SK-N-MC (cell line): ENCODE results near the gene MAFB.

ENCODE experiments used
- DNase-seq: peaks from one replicate; pipeline ENCODE4 v3.0.0-alpha.2; 2011; ENCODE audit warnings: low read depth, low spot score
- H3K27ac ChIP-seq: fragments of 200-600 bp; sonication (generic); 2 replicates; pipeline ENCODE4 v1.5.1; 2016; ENCODE audit warnings: mixed run types
- H3K36me3 ChIP-seq: fragments of 200-600 bp; sonication (generic); 2 replicates; pipeline ENCODE4 v1.6.1; 2017; ENCODE audit warnings: antibody characterized with exemption, low read length, mixed read lengths; ENCODE audit not compliant: insufficient read depth
- H3K4me3 ChIP-seq: fragments of 200-600 bp; sonication (generic); 2 replicates; pipeline ENCODE4 v1.5.1; 2016
- H3K9ac ChIP-seq: fragments of 200-600 bp; sonication (generic); 2 replicates; pipeline ENCODE4 v1.8.0; 2017; ENCODE audit warnings: mixed run types, mixed read lengths; ENCODE audit not compliant: insufficient read length
- H3K9me3 ChIP-seq: fragments of 200-600 bp; sonication (generic); 2 replicates; pipeline ENCODE4 v1.6.1; 2017; ENCODE audit warnings: low read depth, mild to moderate bottlenecking, antibody characterized with exemption, low read length, moderate library complexity, mixed read lengths
- EZH2 ChIP-seq: fragments of 200-600 bp; sonication (generic); IDR thresholded peaks from one replicate; pipeline ENCODE4 v1.6.1; 2017; ENCODE audit warnings: antibody characterized with exemption
- FOXP2 ChIP-seq: optimal IDR thresholded peaks from 2 replicates; pipeline ENCODE3; 2011; ENCODE audit warnings: mild to moderate bottlenecking, moderate library complexity; ENCODE audit not compliant: insufficient read depth; ENCODE audit errors: extremely low read length, control extremely low read depth
- POLR2AphosphoS5 ChIP-seq: IDR thresholded peaks from 2 replicates; pipeline ENCODE4 v1.6.1; 2012; ENCODE audit warnings: mild to moderate bottlenecking, low read depth, low read length, borderline replicate concordance

MAFB gene

GRCh38 chr20:40675599-40676221 is 13.3 kb downstream of the MAFB start:
- Histone ChIP-seq H3K4me3 (no peak overlapping the region), H3K9me3 (no peaks in the 10 kb centered on the region), H3K27ac (no peak overlapping the region), H3K36me3 (no peaks in the 10 kb centered on the region), H3K9ac (no peak overlapping the region)
- no peak for DNase-seq
- TF ChIP-seq EZH2 (no peak), POLR2AphosphoS5 (no peak), FOXP2 (no peak)

DNA sequence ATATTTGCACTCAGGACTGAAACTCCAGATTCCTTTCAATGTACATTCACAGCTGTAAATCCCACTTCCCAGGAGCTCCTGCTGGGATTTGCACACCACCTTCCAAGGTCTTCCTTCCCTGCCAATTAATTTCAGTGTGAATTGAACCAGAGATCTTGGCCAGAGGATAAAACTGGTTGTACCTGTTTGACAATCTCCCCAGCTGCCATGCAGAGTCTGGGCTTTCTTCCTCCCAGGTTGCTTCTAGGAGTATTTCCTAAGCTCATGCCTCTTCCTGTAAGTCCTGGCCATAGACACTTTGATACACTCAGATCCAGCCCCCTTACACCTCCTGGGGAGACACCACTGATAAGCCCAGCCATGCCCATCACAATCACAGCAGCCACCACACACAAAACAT is 15.6 kb downstream of the MAFB start:
- no peak overlapping the region for H3K27ac ChIP-seq
- no peaks in the 10 kb centered on the region for H3K36me3 ChIP-seq
- no peaks in the 10 kb centered on the region for H3K9me3 ChIP-seq
- TF ChIP-seq FOXP2 = no peak
- H3K9ac ChIP-seq = no peak overlapping the region
- H3K4me3 ChIP-seq = no peak overlapping the region
- DNase-seq = no peak

DNA sequence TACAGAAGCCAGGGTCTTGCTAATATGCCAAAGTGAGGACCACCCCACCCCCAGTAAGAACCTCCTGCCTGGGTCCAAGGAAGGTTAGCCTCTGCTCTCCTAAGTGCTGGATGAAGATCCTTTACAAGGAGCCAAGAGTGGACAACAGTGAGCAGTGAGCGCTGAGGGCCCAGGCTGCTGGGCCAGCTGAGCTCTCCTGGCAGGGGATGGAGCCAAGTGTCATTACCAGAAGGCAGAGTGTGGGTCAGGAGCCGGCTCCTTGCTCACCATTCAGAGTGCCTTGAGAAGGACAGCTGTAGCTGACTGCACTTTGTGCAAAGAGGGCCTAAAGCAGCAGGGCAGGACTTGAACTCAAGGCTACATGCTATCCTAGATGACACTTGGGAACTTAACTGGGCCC is 16.9 kb downstream of the MAFB start:
- no peak overlapping the region for H3K9ac ChIP-seq
- no peak overlapping the region for H3K27ac ChIP-seq
- no peak for DNase-seq
- H3K4me3 ChIP-seq = no peak overlapping the region
- H3K36me3 ChIP-seq = no peaks in the 10 kb centered on the region
- TF ChIP-seq POLR2AphosphoS5 (no peak), FOXP2 (no peak), EZH2 (no peak)
- no peaks in the 10 kb centered on the region for H3K9me3 ChIP-seq

DNA sequence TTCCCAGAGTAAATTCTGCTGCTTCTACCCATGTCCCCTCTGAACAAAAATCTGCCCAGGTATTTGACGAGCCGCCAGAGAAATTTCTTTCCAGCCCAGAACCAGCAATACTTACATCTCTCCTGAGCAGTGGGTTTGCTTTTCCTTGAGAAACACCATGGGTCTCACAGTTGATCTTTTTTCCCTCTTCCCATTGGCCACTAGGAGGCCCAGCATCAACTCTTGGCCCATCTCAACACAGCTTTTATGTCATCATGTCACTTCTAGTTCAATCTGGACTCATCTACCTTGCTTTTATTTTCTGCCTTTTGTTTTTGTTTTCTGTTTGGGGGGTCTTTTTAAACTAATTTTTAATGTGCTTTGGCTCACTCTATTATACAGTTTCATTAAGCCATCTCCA is 18.8 kb downstream of the MAFB start:
- H3K4me3 ChIP-seq = no peak overlapping the region
- DNase-seq = no peak
- no peak for TF ChIP-seq EZH2
- H3K9ac ChIP-seq = no peak overlapping the region
- H3K36me3 ChIP-seq = no peaks in the 10 kb centered on the region
- no peaks in the 10 kb centered on the region for H3K9me3 ChIP-seq
- H3K27ac ChIP-seq = no peak overlapping the region

GRCh38 chr20:40669692-40670091 is 19.3 kb downstream of the MAFB start:
- no peak overlapping the region for H3K27ac ChIP-seq
- H3K9me3 ChIP-seq = no peaks in the 10 kb centered on the region
- TF ChIP-seq POLR2AphosphoS5 (no peak), FOXP2 (no peak), EZH2 (no peak)
- no peak for DNase-seq
- no peak overlapping the region for H3K9ac ChIP-seq
- H3K4me3 ChIP-seq = no peak overlapping the region
- no peaks in the 10 kb centered on the region for H3K36me3 ChIP-seq

DNA sequence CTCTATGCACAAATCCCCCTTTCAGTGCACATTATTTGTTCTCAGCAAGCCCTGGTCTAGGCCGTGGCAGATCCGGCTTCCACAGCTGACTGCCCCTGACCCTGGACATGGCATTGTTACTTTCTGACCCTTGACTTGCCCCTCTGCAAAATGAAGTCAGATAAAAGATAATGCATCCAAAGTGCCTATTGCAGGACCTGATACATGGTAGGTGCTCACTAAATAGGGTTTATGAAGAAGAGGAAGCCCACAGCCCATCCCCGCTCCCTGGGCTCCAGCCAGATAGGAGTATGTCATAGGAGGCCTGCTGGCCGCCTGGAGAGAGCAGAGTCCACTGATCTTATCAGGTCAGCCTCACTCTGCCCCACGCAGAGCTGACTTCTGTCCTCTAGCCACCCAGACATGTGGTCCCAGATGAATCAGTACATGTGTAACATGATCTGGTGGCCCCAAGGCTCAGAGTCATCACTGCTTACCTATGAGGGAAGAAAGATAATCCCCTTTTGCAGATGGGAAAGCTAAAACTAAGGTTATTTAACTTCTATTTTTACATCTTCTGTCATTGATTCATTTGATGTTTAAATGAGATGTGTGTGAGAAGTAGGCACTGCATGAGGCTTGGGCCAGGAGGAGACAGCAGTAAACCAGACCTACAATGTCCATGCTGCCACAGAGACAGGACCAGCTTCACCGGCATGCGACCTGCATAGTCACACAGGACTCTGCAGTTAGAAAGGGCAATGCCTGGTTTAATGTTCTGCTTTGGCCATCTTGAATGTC is 20.4 kb downstream of the MAFB start:
- Histone ChIP-seq H3K36me3 (no peaks in the 10 kb centered on the region), H3K9ac (no peak overlapping the region), H3K4me3 (no peak overlapping the region), H3K27ac (no peak overlapping the region), H3K9me3 (no peaks in the 10 kb centered on the region)
- DNase-seq = no peak
- TF ChIP-seq POLR2AphosphoS5 (no peak), EZH2 (no peak), FOXP2 (no peak)

GRCh38 chr20:40667503-40667902 is 21.5 kb downstream of the MAFB start:
- TF ChIP-seq FOXP2 = no peak
- TF ChIP-seq EZH2 = no peak
- TF ChIP-seq POLR2AphosphoS5 = no peak
- H3K9me3 ChIP-seq = no peaks in the 10 kb centered on the region
- no peak overlapping the region for H3K27ac ChIP-seq
- H3K36me3 ChIP-seq = no peaks in the 10 kb centered on the region
- H3K9ac ChIP-seq = no peak overlapping the region
- no peak overlapping the region for H3K4me3 ChIP-seq
- DNase-seq = no peak

- no peak overlapping the region for H3K9ac ChIP-seq
- H3K36me3 ChIP-seq = no peaks in the 10 kb centered on the region
- no peak for DNase-seq
- H3K27ac ChIP-seq = no peak overlapping the region
- no peak overlapping the region for H3K4me3 ChIP-seq
- no peak for TF ChIP-seq FOXP2
- no peaks in the 10 kb centered on the region for H3K9me3 ChIP-seq
Measured at GRCh38 chr20:40666336-40666735, 22.7 kb downstream of the MAFB start.

DNA sequence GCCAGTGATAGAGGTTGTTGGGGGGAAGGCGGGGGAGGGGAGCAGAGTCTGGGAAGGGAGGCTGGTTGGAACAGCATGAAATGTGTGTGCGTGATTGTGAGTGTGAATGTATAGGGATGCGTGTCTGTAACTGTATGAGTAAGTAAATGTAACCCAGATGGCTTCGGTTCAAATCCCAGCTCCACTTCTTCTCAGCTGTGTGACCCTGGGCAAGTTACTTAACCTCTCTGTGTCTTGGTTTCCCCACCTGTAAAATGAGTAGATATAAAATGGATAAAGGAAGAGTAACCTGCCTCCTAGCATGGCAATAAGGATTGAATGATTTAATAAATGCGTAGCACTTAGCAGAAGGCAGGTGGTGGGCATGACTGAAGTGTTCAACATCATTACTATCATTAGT is 24.1 kb downstream of the MAFB start:
- Histone ChIP-seq H3K27ac (no peak overlapping the region), H3K4me3 (no peak overlapping the region), H3K9ac (no peak overlapping the region), H3K36me3 (no peaks in the 10 kb centered on the region), H3K9me3 (no peaks in the 10 kb centered on the region)
- TF ChIP-seq FOXP2 (no peak), POLR2AphosphoS5 (no peak), EZH2 (no peak)
- DNase-seq = no peak
